WTC11 (cell line): ENCODE data around the gene PEX11B. TPM values are rescaled to one million over a fixed set of nuclear protein-coding genes. Genes with fewer than 3 reads are reported as not detected.

Experiments used
- ATAC-seq: fragments of 200-7000 bp; cut with Tn5 transposase; 2 replicates; pipeline ENCODE4 v1.10.0; 2021; ENCODE audit warnings: mild to moderate bottlenecking, moderate library complexity
- CTCF ChIA-PET: fragments of 300-600 bp; sonication (Branson Sonifier 250); formaldehyde crosslinking; loops from one replicate; lab custom pipeline; 2021; ENCODE audit warnings: antibody characterized with exemption; lab: Charles Lee
- POLR2A ChIA-PET: fragments of 350-600 bp; sonication (Branson Sonifier 250); formaldehyde crosslinking; loops from one replicate; lab custom pipeline; 2021; ENCODE audit warnings: antibody characterized with exemption; lab: Charles Lee
- DNase-seq: peaks from one replicate; pipeline ENCODE4 v3.0.0; 2021; ENCODE audit warnings: low spot score
- H3K27ac Mint-ChIP-seq: 2 replicates; pipeline ENCODE4 v1.8.0; 2021; ENCODE audit warnings: mixed read lengths
- H3K27me3 Mint-ChIP-seq: 2 replicates; pipeline ENCODE4 v1.8.0; 2021; ENCODE audit warnings: low read depth, mild to moderate bottlenecking, moderate library complexity, mixed read lengths
- H3K36me3 Mint-ChIP-seq: 2 replicates; pipeline ENCODE4 v1.8.0; 2021; ENCODE audit warnings: mixed read lengths
- H3K4me1 Mint-ChIP-seq: 2 replicates; pipeline ENCODE4 v1.8.0; 2022; ENCODE audit warnings: mixed read lengths
- H3K4me3 Mint-ChIP-seq: 2 replicates; pipeline ENCODE4 v1.8.0; 2021; ENCODE audit warnings: mild to moderate bottlenecking, moderate library complexity, mixed read lengths
- H3K9me3 Mint-ChIP-seq: 2 replicates; pipeline ENCODE4 v1.8.0; 2021; ENCODE audit warnings: mixed read lengths
- CREB1 ChIP-seq: sonication (generic); formaldehyde crosslinking; IDR thresholded peaks from 2 replicates; pipeline ENCODE4 v1.8.0; 2023; ENCODE audit warnings: mild to moderate bottlenecking, missing genetic modification reagents
- GRHL2 ChIP-seq: fragments of 250-450 bp; sonication (Bioruptor Pico); IDR thresholded peaks from 2 replicates; pipeline ENCODE4 v1.8.0; 2022; ENCODE audit warnings: mild to moderate bottlenecking, moderate library complexity; ENCODE audit not compliant: insufficient replicate concordance, severe bottlenecking
- NFYB ChIP-seq: sonication (generic); formaldehyde crosslinking; conservative IDR thresholded peaks from 2 replicates; pipeline ENCODE4 v1.8.0; 2022; ENCODE audit warnings: low read depth, missing genetic modification reagents
- NR2C2 ChIP-seq: sonication (generic); formaldehyde crosslinking; IDR thresholded peaks from 2 replicates; pipeline ENCODE4 v1.8.0; 2022; ENCODE audit warnings: mild to moderate bottlenecking, missing genetic modification reagents
- PRDM15 ChIP-seq: sonication (generic); formaldehyde crosslinking; IDR thresholded peaks from 2 replicates; pipeline ENCODE4 v1.8.0; 2022; ENCODE audit warnings: missing genetic modification reagents
- RELA ChIP-seq: sonication (generic); formaldehyde crosslinking; IDR thresholded peaks from 2 replicates; pipeline ENCODE4 v1.8.1; 2022; ENCODE audit warnings: missing genetic modification reagents, mild to moderate bottlenecking, borderline replicate concordance
- SMAD3 ChIP-seq: sonication (generic); formaldehyde crosslinking; IDR thresholded peaks from 2 replicates; pipeline ENCODE4 v1.8.0; 2022; ENCODE audit warnings: missing genetic modification reagents, mild to moderate bottlenecking, borderline replicate concordance
- ZNF121 ChIP-seq: sonication (generic); formaldehyde crosslinking; IDR thresholded peaks from 2 replicates; pipeline ENCODE4 v1.8.0; 2023; ENCODE audit warnings: missing genetic modification reagents
- ZNF232 ChIP-seq: sonication (generic); formaldehyde crosslinking; IDR thresholded peaks from 2 replicates; pipeline ENCODE4 v1.8.0; 2022; ENCODE audit warnings: mild to moderate bottlenecking, missing genetic modification reagents
- ZNF263 ChIP-seq: sonication (generic); formaldehyde crosslinking; IDR thresholded peaks from 2 replicates; pipeline ENCODE4 v1.8.1; 2022; ENCODE audit warnings: low read depth, mild to moderate bottlenecking, moderate library complexity, missing genetic modification reagents
- ZNF317 ChIP-seq: sonication (generic); formaldehyde crosslinking; IDR thresholded peaks from 2 replicates; pipeline ENCODE4 v1.8.1; 2023; ENCODE audit warnings: low read depth, mild to moderate bottlenecking, moderate library complexity, missing genetic modification reagents, borderline replicate concordance
- ZNF423 ChIP-seq: fragments of 250-450 bp; sonication (Bioruptor Pico); IDR thresholded peaks from 2 replicates; pipeline ENCODE4 v2.1.2; 2022; ENCODE audit warnings: mild to moderate bottlenecking, moderate library complexity
- total RNA-seq: library from RNA; stranded (reverse); gene quantifications from 3 replicates; pipeline ENCODE4 v1.2.3, GENCODE V29; 2021
- TF ChIP-seq, protein P1 (sequence below): sonication (generic); formaldehyde crosslinking; IDR thresholded peaks from 2 replicates; pipeline ENCODE4 v1.8.1; 2022; ENCODE audit warnings: mild to moderate bottlenecking, missing genetic modification reagents, moderate library complexity, borderline replicate concordance
- TF ChIP-seq, protein P2 (sequence below): fragments of 250-450 bp; sonication (Bioruptor Pico); IDR thresholded peaks from 2 replicates; pipeline ENCODE4 v1.9.0; 2021; ENCODE audit warnings: mild to moderate bottlenecking
- TF ChIP-seq, protein P3 (sequence below): sonication (generic); formaldehyde crosslinking; IDR thresholded peaks from 2 replicates; pipeline ENCODE4 v1.8.0; 2022; ENCODE audit warnings: mild to moderate bottlenecking, missing genetic modification reagents
- TF ChIP-seq, protein P4 (sequence below): sonication (generic); formaldehyde crosslinking; IDR thresholded peaks from 2 replicates; pipeline ENCODE4 v1.8.1; 2023; ENCODE audit warnings: mild to moderate bottlenecking, missing genetic modification reagents, moderate library complexity
- TF ChIP-seq, protein P5 (sequence below): sonication (generic); formaldehyde crosslinking; IDR thresholded peaks from 2 replicates; pipeline ENCODE4 v1.8.0; 2022; ENCODE audit warnings: mild to moderate bottlenecking, missing genetic modification reagents
- TF ChIP-seq, protein P6 (sequence below): fragments of 250-450 bp; sonication (Bioruptor Pico); IDR thresholded peaks from 2 replicates; pipeline ENCODE4 v2.1.2; 2022; ENCODE audit warnings: mild to moderate bottlenecking, moderate library complexity

Gene PEX11B
- total RNA-seq, 1 experiment from 2014 or later, result 11.8 TPM

GRCh38 chr1:145955436-145955835 lies 36.9 kb upstream of the PEX11B start:
- ATAC-seq (no peak), DNase-seq (no peak)
- Mint-ChIP-seq H3K9me3 (no peaks in the 10 kb centered on the region), H3K36me3 (no peaks in the 10 kb centered on the region), H3K27ac (no peak overlapping the region), H3K4me1 (peaks cover 24% of the 10 kb centered on the region), H3K4me3 (no peak overlapping the region), H3K27me3 (peaks cover 74% of the 10 kb centered on the region)
- ChIA-PET CTCF (no interaction called here), POLR2A (interaction anchor here (1.4 kb wide), 1 partner anchor 9 kb away, joined by 3 read pairs; the partner anchor contains the start of genes ANKRD34A and POLR3GL)
- TF ChIP-seq, protein P1, sequence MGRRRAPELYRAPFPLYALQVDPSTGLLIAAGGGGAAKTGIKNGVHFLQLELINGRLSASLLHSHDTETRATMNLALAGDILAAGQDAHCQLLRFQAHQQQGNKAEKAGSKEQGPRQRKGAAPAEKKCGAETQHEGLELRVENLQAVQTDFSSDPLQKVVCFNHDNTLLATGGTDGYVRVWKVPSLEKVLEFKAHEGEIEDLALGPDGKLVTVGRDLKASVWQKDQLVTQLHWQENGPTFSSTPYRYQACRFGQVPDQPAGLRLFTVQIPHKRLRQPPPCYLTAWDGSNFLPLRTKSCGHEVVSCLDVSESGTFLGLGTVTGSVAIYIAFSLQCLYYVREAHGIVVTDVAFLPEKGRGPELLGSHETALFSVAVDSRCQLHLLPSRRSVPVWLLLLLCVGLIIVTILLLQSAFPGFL, result no peak
- TF ChIP-seq NFYB (CRISPR knock-in tag) (no peak), PRDM15 (no peak), ZNF317 (CRISPR knock-in tag) (no peak), ZNF263 (CRISPR knock-in tag) (no peak), ZNF121 (CRISPR knock-in tag) (no peak), GRHL2 (CRISPR knock-in tag) (no peak), CREB1 (CRISPR knock-in tag) (no peak), ZNF232 (CRISPR knock-in tag) (no peak), ZNF423 (no peak), NR2C2 (CRISPR knock-in tag) (no peak), RELA (CRISPR knock-in tag) (no peak), SMAD3 (no peak)
- TF ChIP-seq, protein P2, sequence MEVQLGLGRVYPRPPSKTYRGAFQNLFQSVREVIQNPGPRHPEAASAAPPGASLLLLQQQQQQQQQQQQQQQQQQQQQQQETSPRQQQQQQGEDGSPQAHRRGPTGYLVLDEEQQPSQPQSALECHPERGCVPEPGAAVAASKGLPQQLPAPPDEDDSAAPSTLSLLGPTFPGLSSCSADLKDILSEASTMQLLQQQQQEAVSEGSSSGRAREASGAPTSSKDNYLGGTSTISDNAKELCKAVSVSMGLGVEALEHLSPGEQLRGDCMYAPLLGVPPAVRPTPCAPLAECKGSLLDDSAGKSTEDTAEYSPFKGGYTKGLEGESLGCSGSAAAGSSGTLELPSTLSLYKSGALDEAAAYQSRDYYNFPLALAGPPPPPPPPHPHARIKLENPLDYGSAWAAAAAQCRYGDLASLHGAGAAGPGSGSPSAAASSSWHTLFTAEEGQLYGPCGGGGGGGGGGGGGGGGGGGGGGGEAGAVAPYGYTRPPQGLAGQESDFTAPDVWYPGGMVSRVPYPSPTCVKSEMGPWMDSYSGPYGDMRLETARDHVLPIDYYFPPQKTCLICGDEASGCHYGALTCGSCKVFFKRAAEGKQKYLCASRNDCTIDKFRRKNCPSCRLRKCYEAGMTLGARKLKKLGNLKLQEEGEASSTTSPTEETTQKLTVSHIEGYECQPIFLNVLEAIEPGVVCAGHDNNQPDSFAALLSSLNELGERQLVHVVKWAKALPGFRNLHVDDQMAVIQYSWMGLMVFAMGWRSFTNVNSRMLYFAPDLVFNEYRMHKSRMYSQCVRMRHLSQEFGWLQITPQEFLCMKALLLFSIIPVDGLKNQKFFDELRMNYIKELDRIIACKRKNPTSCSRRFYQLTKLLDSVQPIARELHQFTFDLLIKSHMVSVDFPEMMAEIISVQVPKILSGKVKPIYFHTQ (CRISPR knock-in tag), result no peak
- TF ChIP-seq, protein P3, sequence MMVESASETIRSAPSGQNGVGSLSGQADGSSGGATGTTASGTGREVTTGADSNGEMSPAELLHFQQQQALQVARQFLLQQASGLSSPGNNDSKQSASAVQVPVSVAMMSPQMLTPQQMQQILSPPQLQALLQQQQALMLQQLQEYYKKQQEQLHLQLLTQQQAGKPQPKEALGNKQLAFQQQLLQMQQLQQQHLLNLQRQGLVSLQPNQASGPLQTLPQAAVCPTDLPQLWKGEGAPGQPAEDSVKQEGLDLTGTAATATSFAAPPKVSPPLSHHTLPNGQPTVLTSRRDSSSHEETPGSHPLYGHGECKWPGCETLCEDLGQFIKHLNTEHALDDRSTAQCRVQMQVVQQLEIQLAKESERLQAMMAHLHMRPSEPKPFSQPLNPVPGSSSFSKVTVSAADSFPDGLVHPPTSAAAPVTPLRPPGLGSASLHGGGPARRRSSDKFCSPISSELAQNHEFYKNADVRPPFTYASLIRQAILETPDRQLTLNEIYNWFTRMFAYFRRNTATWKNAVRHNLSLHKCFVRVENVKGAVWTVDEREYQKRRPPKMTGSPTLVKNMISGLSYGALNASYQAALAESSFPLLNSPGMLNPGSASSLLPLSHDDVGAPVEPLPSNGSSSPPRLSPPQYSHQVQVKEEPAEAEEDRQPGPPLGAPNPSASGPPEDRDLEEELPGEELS (CRISPR knock-in tag), result no peak
- TF ChIP-seq, protein P4, sequence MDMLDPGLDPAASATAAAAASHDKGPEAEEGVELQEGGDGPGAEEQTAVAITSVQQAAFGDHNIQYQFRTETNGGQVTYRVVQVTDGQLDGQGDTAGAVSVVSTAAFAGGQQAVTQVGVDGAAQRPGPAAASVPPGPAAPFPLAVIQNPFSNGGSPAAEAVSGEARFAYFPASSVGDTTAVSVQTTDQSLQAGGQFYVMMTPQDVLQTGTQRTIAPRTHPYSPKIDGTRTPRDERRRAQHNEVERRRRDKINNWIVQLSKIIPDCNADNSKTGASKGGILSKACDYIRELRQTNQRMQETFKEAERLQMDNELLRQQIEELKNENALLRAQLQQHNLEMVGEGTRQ (CRISPR knock-in tag), result no peak
- TF ChIP-seq, protein P5, sequence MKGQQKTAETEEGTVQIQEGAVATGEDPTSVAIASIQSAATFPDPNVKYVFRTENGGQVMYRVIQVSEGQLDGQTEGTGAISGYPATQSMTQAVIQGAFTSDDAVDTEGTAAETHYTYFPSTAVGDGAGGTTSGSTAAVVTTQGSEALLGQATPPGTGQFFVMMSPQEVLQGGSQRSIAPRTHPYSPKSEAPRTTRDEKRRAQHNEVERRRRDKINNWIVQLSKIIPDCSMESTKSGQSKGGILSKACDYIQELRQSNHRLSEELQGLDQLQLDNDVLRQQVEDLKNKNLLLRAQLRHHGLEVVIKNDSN (CRISPR knock-in tag), result no peak
- TF ChIP-seq, protein P6, sequence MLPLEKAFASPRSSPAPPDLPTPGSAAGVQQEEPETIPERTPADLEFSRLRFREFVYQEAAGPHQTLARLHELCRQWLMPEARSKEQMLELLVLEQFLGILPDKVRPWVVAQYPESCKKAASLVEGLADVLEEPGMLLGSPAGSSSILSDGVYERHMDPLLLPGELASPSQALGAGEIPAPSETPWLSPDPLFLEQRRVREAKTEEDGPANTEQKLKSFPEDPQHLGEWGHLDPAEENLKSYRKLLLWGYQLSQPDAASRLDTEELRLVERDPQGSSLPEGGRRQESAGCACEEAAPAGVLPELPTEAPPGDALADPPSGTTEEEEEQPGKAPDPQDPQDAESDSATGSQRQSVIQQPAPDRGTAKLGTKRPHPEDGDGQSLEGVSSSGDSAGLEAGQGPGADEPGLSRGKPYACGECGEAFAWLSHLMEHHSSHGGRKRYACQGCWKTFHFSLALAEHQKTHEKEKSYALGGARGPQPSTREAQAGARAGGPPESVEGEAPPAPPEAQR, result no peak
